Fibroblast of lung (primary cell): ENCODE results near the gene CARMIL3. TPM values are rescaled to one million over a fixed set of nuclear protein-coding genes. Genes with fewer than 3 reads are reported as not detected.

Experiments
- DNase-seq, 2 donors: peaks; one replicate each; pipeline versions ENCODE4 v3.0.0 to v3.0.0-alpha.2; 2010; ENCODE audit warnings: low read depth in 2 of 2
- H2AFZ ChIP-seq: 2 replicates; pipeline ENCODE4 v1.5.1; 2012; ENCODE audit warnings: low read length, control low read depth, inconsistent platforms
- H3K27ac ChIP-seq: 2 replicates; pipeline ENCODE4 v1.5.1; 2011; ENCODE audit warnings: low read length, control low read depth; ENCODE audit not compliant: insufficient read depth
- H3K27me3 ChIP-seq: 2 replicates; pipeline ENCODE4 v1.5.1; 2011; ENCODE audit warnings: mild to moderate bottlenecking, low read length; ENCODE audit not compliant: control insufficient read depth, insufficient read depth
- H3K36me3 ChIP-seq: 2 replicates; pipeline ENCODE4 v1.5.1; 2011; ENCODE audit warnings: low read length; ENCODE audit not compliant: control insufficient read depth, insufficient read depth
- H3K4me1 ChIP-seq: 2 replicates; pipeline ENCODE4 v1.5.1; 2011; ENCODE audit warnings: low read length; ENCODE audit not compliant: control insufficient read depth, insufficient read depth; ENCODE audit errors: extremely low read depth
- H3K4me2 ChIP-seq: 2 replicates; pipeline ENCODE4 v1.5.1; 2011; ENCODE audit warnings: low read length, control low read depth; ENCODE audit not compliant: insufficient read depth; ENCODE audit errors: extremely low read depth
- H3K4me3 ChIP-seq, 4 experiments: fragments of 200-600 bp in 1 of 4; sonication (generic) in 1 of 4; replicated peaks in 1 of 4; 2 replicates each; pipeline ENCODE4 v1.5.1; 2011 to 2016; ENCODE audit warnings: low read length in 4 of 4, low read depth in 3 of 4, mild to moderate bottlenecking in 3 of 4, control low read depth in 2 of 4, inconsistent platforms in 1 of 4, mixed read lengths in 1 of 4; ENCODE audit not compliant: insufficient read depth in 1 of 4; ENCODE audit errors: control extremely low read depth in 1 of 4
- H3K79me2 ChIP-seq: 2 replicates; pipeline ENCODE4 v1.5.1; 2012; ENCODE audit warnings: mild to moderate bottlenecking, low read length, inconsistent platforms; ENCODE audit not compliant: control insufficient read depth, insufficient read depth
- H3K9ac ChIP-seq: 2 replicates; pipeline ENCODE4 v1.5.1; 2011; ENCODE audit warnings: mild to moderate bottlenecking, low read length, control low read depth; ENCODE audit not compliant: insufficient read depth
- H3K9me3 ChIP-seq: 2 replicates; pipeline ENCODE4 v1.5.1; 2012; ENCODE audit warnings: low read depth, low read length; ENCODE audit not compliant: control insufficient read depth, insufficient read depth
- H4K20me1 ChIP-seq: 2 replicates; pipeline ENCODE4 v1.5.1; 2011; ENCODE audit warnings: low read length; ENCODE audit not compliant: control insufficient read depth, insufficient read depth; ENCODE audit errors: extremely low read depth
- EZH2 ChIP-seq: IDR thresholded peaks from 2 replicates; pipeline ENCODE4 v1.5.1; 2012; ENCODE audit warnings: low read length, control low read depth, mild to moderate bottlenecking; ENCODE audit errors: missing control alignments
- polyA plus RNA-seq, 2 donors: library from polyadenylated mRNA; depleted of rRNA in 1 of 2; stranded (reverse) in 1 of 2; unstranded in 1 of 2; fragments of >200 nt; gene quantifications; 2 replicates each; pipeline ENCODE4 v1.2.1, GENCODE V29; 2011 to 2012; ENCODE audit warnings: missing spikeins in 1 of 2
- total RNA-seq: library from RNA; depleted of rRNA; stranded (reverse); fragments of >200 nt; gene quantifications from 2 replicates; pipeline ENCODE4 v1.2.1, GENCODE V29; 2014
- TF ChIP-seq, protein P1 (sequence below), 2 donors: IDR thresholded peaks in 1 of 2; conservative IDR thresholded peaks in 1 of 2; 1 replicate in 1 of 2; 2 replicates in 1 of 2; pipeline ENCODE4 v1.5.1; 2011 to 2012; ENCODE audit warnings: low read length in 2 of 2, control low read depth in 1 of 2, inconsistent platforms in 1 of 2, low read depth in 1 of 2, mild to moderate bottlenecking in 1 of 2

CARMIL3 gene
- total and polyA plus RNA-seq, 2 donors (not counting 1 experiment from before 2014, with no cell fraction given): 0.17 TPM; not detected in 1

DNA sequence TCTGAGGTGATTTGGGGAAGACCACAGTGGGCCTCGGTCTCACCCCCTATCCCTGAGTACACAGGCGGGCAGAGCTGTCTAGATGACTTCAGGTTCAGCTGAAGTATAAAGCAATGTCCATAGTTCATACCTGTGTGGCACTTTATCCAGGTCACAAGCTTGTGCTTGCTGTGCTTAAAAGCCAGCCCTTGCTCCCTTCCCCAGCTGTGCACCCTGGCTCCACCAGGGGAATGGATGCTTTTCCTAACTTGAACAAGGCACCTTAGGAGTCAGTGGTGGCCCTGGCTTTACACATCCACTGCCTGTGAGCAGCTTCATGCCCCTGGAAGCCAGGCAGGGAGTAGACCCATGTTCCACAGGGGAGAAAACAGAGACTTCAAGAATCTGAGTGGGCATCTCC, 5.5 kb downstream of the CARMIL3 start:
- H3K4me2 ChIP-seq: no peak overlapping the region
- H3K9me3 ChIP-seq: no peaks in the 10 kb centered on the region
- no peaks in the 10 kb centered on the region for H3K4me1 ChIP-seq
- no peak overlapping the region for H3K27ac ChIP-seq
- no peaks in the 10 kb centered on the region for H4K20me1 ChIP-seq
- H2AFZ ChIP-seq: no peak overlapping the region
- H3K36me3 ChIP-seq: no peaks in the 10 kb centered on the region
- H3K79me2 ChIP-seq: no peaks in the 10 kb centered on the region
- DNase-seq: no peak
- no peak overlapping the region for H3K9ac ChIP-seq
- peaks cover 5% of the 10 kb centered on the region for H3K27me3 ChIP-seq
- H3K4me3 ChIP-seq: no peak overlapping the region
- TF ChIP-seq EZH2: no peak
- TF ChIP-seq, protein P1, sequence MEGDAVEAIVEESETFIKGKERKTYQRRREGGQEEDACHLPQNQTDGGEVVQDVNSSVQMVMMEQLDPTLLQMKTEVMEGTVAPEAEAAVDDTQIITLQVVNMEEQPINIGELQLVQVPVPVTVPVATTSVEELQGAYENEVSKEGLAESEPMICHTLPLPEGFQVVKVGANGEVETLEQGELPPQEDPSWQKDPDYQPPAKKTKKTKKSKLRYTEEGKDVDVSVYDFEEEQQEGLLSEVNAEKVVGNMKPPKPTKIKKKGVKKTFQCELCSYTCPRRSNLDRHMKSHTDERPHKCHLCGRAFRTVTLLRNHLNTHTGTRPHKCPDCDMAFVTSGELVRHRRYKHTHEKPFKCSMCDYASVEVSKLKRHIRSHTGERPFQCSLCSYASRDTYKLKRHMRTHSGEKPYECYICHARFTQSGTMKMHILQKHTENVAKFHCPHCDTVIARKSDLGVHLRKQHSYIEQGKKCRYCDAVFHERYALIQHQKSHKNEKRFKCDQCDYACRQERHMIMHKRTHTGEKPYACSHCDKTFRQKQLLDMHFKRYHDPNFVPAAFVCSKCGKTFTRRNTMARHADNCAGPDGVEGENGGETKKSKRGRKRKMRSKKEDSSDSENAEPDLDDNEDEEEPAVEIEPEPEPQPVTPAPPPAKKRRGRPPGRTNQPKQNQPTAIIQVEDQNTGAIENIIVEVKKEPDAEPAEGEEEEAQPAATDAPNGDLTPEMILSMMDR (conservative IDR thresholded peaks at IDR 0.05 in 1 of 2, IDR thresholded peaks at IDR 0.05 in 1 of 2; ENCODE audit: low read depth in 1 of 2, low read length in 2 of 2): no peak

DNA sequence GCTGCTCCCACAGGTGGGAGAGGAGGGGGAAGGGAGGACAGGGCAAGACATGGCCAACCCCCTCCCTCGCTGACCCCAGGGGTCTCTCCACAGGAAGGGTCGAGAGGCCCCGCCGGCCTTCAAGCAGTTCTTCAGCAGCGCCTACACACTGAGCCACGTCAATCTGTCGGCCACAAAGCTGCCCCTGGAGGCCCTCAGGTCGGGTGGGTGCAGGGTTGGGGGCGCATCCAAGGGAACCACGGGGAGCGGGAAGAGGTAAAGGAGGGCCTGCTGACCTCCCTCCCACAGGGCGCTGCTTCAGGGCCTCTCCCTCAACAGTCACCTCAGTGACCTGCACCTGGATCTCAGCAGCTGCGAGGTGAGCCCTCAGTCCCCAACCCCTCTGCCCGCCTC, 6.1 kb downstream of the CARMIL3 start:
- Histone ChIP-seq H3K4me3 (no peak overlapping the region), H2AFZ (no peak overlapping the region), H3K9me3 (no peaks in the 10 kb centered on the region), H4K20me1 (no peaks in the 10 kb centered on the region), H3K9ac (no peak overlapping the region), H3K4me2 (no peak overlapping the region), H3K27ac (no peak overlapping the region), H3K27me3 (peaks cover 3% of the 10 kb centered on the region), H3K36me3 (no peaks in the 10 kb centered on the region), H3K4me1 (no peaks in the 10 kb centered on the region), H3K79me2 (no peaks in the 10 kb centered on the region)
- TF ChIP-seq, protein P1 (conservative IDR thresholded peaks at IDR 0.05 in 1 of 2, IDR thresholded peaks at IDR 0.05 in 1 of 2; ENCODE audit: low read depth in 1 of 2, low read length in 2 of 2): no peak
- no peak for TF ChIP-seq EZH2
- no peak for DNase-seq

DNA sequence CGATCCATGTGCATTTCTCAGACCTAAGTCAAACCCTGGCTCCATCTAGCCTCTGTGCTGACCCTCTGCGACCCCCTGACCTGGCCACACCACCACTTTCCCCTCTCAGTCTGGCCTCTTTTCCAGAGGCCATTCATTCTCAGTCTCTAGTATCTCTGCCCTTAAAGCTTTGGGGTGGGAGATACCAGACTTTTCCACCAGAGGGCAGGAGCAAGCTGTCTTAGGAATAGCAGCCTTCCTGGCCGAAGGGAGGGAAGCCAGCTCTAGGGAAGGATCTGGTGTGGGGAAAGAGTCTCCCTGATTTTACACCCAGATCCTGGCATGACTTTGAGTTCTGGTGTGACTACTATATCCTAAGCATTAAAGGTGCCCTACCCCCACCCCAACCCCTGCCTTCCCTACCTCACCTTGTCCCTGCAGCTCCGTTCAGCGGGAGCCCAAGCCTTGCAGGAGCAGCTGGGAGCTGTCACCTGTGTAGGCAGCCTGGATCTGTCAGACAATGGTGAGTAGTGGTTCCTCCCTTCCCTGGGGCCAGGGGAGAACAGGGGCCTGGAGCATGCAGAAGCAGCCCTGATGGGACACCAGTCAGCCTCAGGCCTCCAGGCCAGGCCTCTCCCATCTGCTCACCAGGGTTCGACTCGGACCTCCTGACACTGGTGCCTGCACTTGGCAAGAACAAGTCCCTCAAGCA, 6.6 kb downstream of the CARMIL3 start:
- H2AFZ ChIP-seq: no peak overlapping the region
- no peaks in the 10 kb centered on the region for H3K27me3 ChIP-seq
- TF ChIP-seq EZH2: peak; percentile 40
- TF ChIP-seq, protein P1 (conservative IDR thresholded peaks at IDR 0.05 in 1 of 2, IDR thresholded peaks at IDR 0.05 in 1 of 2; ENCODE audit: low read depth in 1 of 2, low read length in 2 of 2): peak; percentile 87 to 95
- H3K4me2 ChIP-seq: no peak overlapping the region
- H3K79me2 ChIP-seq: no peaks in the 10 kb centered on the region
- no peaks in the 10 kb centered on the region for H3K9me3 ChIP-seq
- peak; percentile 39 to 82 for DNase-seq
- H3K4me3 ChIP-seq: no peak overlapping the region
- H3K36me3 ChIP-seq: no peaks in the 10 kb centered on the region
- no peak overlapping the region for H3K9ac ChIP-seq
- H3K27ac ChIP-seq: no peak overlapping the region
- no peaks in the 10 kb centered on the region for H4K20me1 ChIP-seq
- no peaks in the 10 kb centered on the region for H3K4me1 ChIP-seq
